Placental epithelial cell (primary cell): ENCODE measurements around the gene OR3A2. TPM values are rescaled to one million over a fixed set of nuclear protein-coding genes. Genes with fewer than 3 reads are reported as not detected.

Source experiments
- small RNA-seq: library from RNA; depleted of rRNA; stranded (forward); fragments of <200 nt; gene quantifications from one replicate; pipeline ENCODE3, GENCODE V24; 2012
- total RNA-seq: library from RNA; depleted of rRNA; stranded (reverse); fragments of >200 nt; gene quantifications from 2 replicates; pipeline ENCODE4 v1.2.3, GENCODE V29; 2012

OR3A2 gene
- total RNA-seq, result 0.22 TPM in 1 of 2 replicates, not detected in the other

DNA sequence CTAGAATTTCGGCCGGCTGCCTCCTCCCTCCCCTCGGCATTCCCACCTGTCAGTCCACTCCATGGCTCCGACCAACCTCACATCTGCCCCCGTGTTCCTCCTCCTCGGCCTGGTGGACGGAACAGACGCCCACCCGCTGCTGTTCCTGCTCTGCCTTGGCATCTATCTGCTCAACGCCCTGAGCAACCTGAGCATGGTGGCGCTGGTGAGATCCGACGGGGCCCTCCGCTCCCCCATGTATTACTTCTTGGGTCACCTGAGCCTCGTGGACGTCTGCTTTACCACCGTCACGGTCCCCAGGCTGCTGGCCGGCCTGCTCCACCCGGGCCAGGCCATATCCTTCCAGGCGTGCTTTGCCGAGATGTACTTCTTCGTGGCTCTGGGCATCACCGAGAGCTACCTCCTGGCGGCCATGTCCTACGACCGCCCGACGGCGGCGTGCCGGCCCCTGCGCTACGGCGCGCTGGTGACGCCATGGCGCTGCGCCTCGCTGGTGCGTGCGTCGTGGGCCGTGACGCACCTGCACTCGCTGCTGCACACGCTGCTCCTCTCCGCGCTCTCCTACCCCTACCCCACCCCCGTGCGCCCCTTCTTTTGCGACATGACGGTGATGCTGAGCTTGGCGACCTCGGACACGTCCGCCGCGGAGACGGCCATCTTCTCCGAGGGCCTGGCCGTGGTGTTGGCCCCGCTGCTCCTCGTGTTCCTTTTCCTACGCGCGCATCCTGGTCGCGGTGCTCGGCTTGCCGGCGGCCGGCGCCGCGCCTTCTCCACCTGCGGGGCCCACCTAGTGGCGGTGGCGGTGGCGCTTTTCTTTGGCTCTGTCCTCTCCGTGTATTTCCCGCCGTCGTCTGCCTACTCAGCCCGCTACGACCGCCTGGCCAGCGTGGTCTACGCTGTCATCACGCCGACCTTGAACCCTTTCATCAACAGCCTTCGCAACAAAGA is at the start of gene OR3A2:
Gene OR3A2, minus strand, starts transcription at position 440 of the 948 bp plus-strand sequence.

GRCh38 chr17:3433741-3434140 is 47.6 kb upstream of the OR3A2 start, which contains the start of gene OR1E2:
Gene OR1E2 (minus strand): TSS chr17:3433841. CDS start chr17:3433841, 0 bp downstream.

GRCh38 chr17:3411070-3411469 is 25.0 kb upstream of the OR3A2 start, which contains the start of gene OR3A3:
Gene OR3A3 (plus strand): TSS chr17:3411370.

GRCh38 chr17:3398310-3398709 is 12.2 kb upstream of the OR3A2 start, which contains the start of gene OR1E1:
Gene OR1E1 (minus strand): TSS chr17:3398410. CDS start chr17:3398410, 0 bp downstream.

GRCh38 chr17:3298260-3298659 is 87.8 kb downstream of the OR3A2 start, which contains the start of gene OR3A1:
Gene OR3A1 (minus strand): TSS chr17:3298360. CDS start chr17:3292582, 5,778 bp downstream.

Small RNA genes lying within 50 kb of the gene (small RNA-seq; reads per million reads assigned to genes)
- gene OR1AC1P, result not detected

Other genes with a start within 250 kb of the OR3A2 start
- not detected in 2 replicates for gene OR1A2, start 188.8 kb downstream of the OR3A2 start, total RNA-seq
- gene OR1A1, start 178.6 kb downstream of the OR3A2 start, total RNA-seq, result not detected in 2 replicates
- not detected in 2 replicates for gene OR3A1, start 87.9 kb downstream of the OR3A2 start, total RNA-seq
- gene OR1E1, start 12.1 kb upstream of the OR3A2 start, total RNA-seq, result not detected in 2 replicates
- not detected in 2 replicates for gene OR3A3, start 25.1 kb upstream of the OR3A2 start, total RNA-seq
- not detected in 2 replicates for gene OR1E2, start 47.5 kb upstream of the OR3A2 start, total RNA-seq
- gene SPATA22, start 85.5 kb upstream of the OR3A2 start, total RNA-seq, result not detected in 2 replicates
- not detected in 2 replicates for gene ASPA, start 89.7 kb upstream of the OR3A2 start, total RNA-seq
- gene TRPV3, start 171.5 kb upstream of the OR3A2 start, total RNA-seq, result 15.7 and 18.5 TPM in 2 replicates
- gene TRPV1, start 223.1 kb upstream of the OR3A2 start, total RNA-seq, result 2.3 and 5.5 TPM in 2 replicates
- 10.2 and 12.8 TPM in 2 replicates for gene SHPK, start 249.9 kb upstream of the OR3A2 start, total RNA-seq